ENCODE measurements around the gene CNTN5.

Gene CNTN5

GRCh38 chr11:99968336-99968735 lies 947.6 kb downstream of the CNTN5 start:
- Histone ChIP-seq H3K36me3 (ENCODE audit: insufficient read depth, low read length) (no peaks in the 10 kb centered on the region), H3K27ac (ENCODE audit: low read depth, low read length) (no peak overlapping the region), H3K4me1 (ENCODE audit: control insufficient read depth, insufficient read depth, low read length, unreplicated experiment) (no peaks in the 10 kb centered on the region), H3K4me3 (ENCODE audit: low read depth, low read length) (no peak overlapping the region), H2AFZ (ENCODE audit: low read length, unreplicated experiment) (no peak overlapping the region), H3K79me2 (ENCODE audit: control insufficient read depth, insufficient read depth, low read length, unreplicated experiment) (no peaks in the 10 kb centered on the region), H3K27me3 (ENCODE audit: insufficient read depth, low read length) (no peaks in the 10 kb centered on the region)

DNA sequence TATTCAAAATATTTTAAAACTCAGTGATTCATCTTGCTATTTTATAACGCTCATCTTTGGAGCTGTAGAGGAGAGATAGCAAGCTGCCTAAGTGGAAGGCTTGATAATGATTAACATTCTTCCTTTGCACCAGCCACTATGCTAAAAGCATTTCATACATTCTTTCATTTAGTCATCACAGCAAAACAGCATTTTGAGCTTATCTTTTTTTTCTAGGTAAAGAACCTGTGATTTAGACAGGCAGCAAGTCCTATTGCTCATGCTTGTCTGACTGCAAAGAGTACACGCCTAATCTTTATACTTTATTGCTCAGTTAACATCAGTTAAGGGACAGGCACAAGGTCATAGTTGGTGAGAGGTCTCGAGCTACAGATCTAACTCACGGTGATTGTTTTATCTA lies 953.2 kb downstream of the CNTN5 start:
- no peak overlapping the region for H3K27ac ChIP-seq (ENCODE audit: low read depth, low read length)
- no peaks in the 10 kb centered on the region for H3K79me2 ChIP-seq (ENCODE audit: control insufficient read depth, insufficient read depth, low read length, unreplicated experiment)
- no peak overlapping the region for H2AFZ ChIP-seq (ENCODE audit: low read length, unreplicated experiment)
- H3K4me3 ChIP-seq (ENCODE audit: low read depth, low read length) = no peak overlapping the region
- no peaks in the 10 kb centered on the region for H3K27me3 ChIP-seq (ENCODE audit: insufficient read depth, low read length)
- no peaks in the 10 kb centered on the region for H3K36me3 ChIP-seq (ENCODE audit: insufficient read depth, low read length)
- no peaks in the 10 kb centered on the region for H3K4me1 ChIP-seq (ENCODE audit: control insufficient read depth, insufficient read depth, low read length, unreplicated experiment)

- H3K27ac ChIP-seq (ENCODE audit: low read depth, low read length) = no peak overlapping the region
- no peak overlapping the region for H3K4me3 ChIP-seq (ENCODE audit: low read depth, low read length)
- no peaks in the 10 kb centered on the region for H3K36me3 ChIP-seq (ENCODE audit: insufficient read depth, low read length)
- no peaks in the 10 kb centered on the region for H3K79me2 ChIP-seq (ENCODE audit: control insufficient read depth, insufficient read depth, low read length, unreplicated experiment)
- no peaks in the 10 kb centered on the region for H3K27me3 ChIP-seq (ENCODE audit: insufficient read depth, low read length)
- no peaks in the 10 kb centered on the region for H3K4me1 ChIP-seq (ENCODE audit: control insufficient read depth, insufficient read depth, low read length, unreplicated experiment)
- H2AFZ ChIP-seq (ENCODE audit: low read length, unreplicated experiment) = no peak overlapping the region
These were observed 958.3 kb downstream of the CNTN5 start for GRCh38 chr11:99979042-99979441.

- Histone ChIP-seq H3K4me3 (ENCODE audit: low read depth, low read length) (no peak overlapping the region), H2AFZ (ENCODE audit: low read length, unreplicated experiment) (no peak overlapping the region), H3K4me1 (ENCODE audit: control insufficient read depth, insufficient read depth, low read length, unreplicated experiment) (no peaks in the 10 kb centered on the region), H3K79me2 (ENCODE audit: control insufficient read depth, insufficient read depth, low read length, unreplicated experiment) (no peaks in the 10 kb centered on the region), H3K36me3 (ENCODE audit: insufficient read depth, low read length) (no peaks in the 10 kb centered on the region), H3K27ac (ENCODE audit: low read depth, low read length) (no peak overlapping the region), H3K27me3 (ENCODE audit: insufficient read depth, low read length) (no peaks in the 10 kb centered on the region)
These were observed 967.2 kb downstream of the CNTN5 start for GRCh38 chr11:99987821-99988470.

- no peak overlapping the region for H2AFZ ChIP-seq (ENCODE audit: low read length, unreplicated experiment)
- H3K4me3 ChIP-seq (ENCODE audit: low read depth, low read length) = no peak overlapping the region
- H3K27ac ChIP-seq (ENCODE audit: low read depth, low read length) = no peak overlapping the region
These were observed 967.7 kb downstream of the CNTN5 start for GRCh38 chr11:99988471-99988837.

DNA sequence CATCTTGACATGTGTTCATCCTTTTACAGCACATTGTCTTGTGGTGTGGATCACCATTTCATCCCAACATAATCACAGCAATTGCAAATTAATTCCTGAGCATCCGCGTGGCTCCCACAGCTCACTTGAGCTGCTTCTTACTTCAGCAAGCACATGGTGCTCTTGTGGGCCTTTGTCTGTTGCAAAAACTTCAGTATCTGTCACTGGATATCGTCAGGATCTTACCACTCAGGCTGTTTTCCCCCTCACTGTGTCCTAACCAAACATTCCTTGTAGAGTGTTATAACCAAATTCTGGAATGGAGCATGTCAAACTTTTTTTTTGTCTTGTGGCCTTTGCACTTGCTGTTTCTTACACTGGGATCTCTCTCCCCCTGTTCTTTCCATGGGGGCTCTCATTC lies 983.2 kb downstream of the CNTN5 start:
- Histone ChIP-seq H3K27ac (ENCODE audit: low read depth, low read length) (no peak overlapping the region), H3K4me1 (ENCODE audit: control insufficient read depth, insufficient read depth, low read length, unreplicated experiment) (no peaks in the 10 kb centered on the region), H3K79me2 (ENCODE audit: control insufficient read depth, insufficient read depth, low read length, unreplicated experiment) (no peaks in the 10 kb centered on the region)

More at GRCh38 chr11:99988471-99988837, 967.7 kb downstream of the CNTN5 start:
- Histone ChIP-seq H3K36me3 (ENCODE audit: insufficient read depth, low read length) (no peaks in the 10 kb centered on the region), H3K79me2 (ENCODE audit: control insufficient read depth, insufficient read depth, low read length, unreplicated experiment) (no peaks in the 10 kb centered on the region), H3K4me1 (ENCODE audit: control insufficient read depth, insufficient read depth, low read length, unreplicated experiment) (no peaks in the 10 kb centered on the region), H3K27me3 (ENCODE audit: insufficient read depth, low read length) (no peaks in the 10 kb centered on the region)

DNA sequence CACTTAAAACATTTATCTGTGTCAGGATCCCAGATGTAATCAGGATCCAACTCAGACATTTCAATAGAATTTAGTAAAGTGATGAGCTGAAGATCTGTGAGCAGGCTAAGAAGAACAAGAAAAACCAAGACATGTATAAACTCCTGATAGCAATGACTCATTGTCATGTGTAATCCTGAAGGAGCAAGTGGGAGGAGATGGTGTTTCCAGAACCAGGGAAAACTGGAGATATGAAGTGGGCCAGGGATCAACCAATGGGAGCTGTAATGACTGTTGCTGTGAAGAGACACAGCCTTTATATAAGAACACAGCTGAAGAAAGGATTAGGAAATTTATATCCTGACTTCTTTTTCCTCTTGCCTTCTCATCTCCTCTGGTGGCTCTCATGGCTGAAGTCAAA lies 983.8 kb downstream of the CNTN5 start:
- Histone ChIP-seq H3K79me2 (ENCODE audit: control insufficient read depth, insufficient read depth, low read length, unreplicated experiment) (no peaks in the 10 kb centered on the region), H3K4me3 (ENCODE audit: low read depth, low read length) (no peak overlapping the region), H2AFZ (ENCODE audit: low read length, unreplicated experiment) (no peak overlapping the region), H3K4me1 (ENCODE audit: control insufficient read depth, insufficient read depth, low read length, unreplicated experiment) (no peaks in the 10 kb centered on the region), H3K27ac (ENCODE audit: low read depth, low read length) (no peak overlapping the region), H3K27me3 (ENCODE audit: insufficient read depth, low read length) (no peaks in the 10 kb centered on the region), H3K36me3 (ENCODE audit: insufficient read depth, low read length) (no peaks in the 10 kb centered on the region)

More for the DNA sequence above, 983.2 kb downstream of the CNTN5 start:
- Histone ChIP-seq H2AFZ (ENCODE audit: low read length, unreplicated experiment) (no peak overlapping the region), H3K27me3 (ENCODE audit: insufficient read depth, low read length) (no peaks in the 10 kb centered on the region), H3K36me3 (ENCODE audit: insufficient read depth, low read length) (no peaks in the 10 kb centered on the region), H3K4me3 (ENCODE audit: low read depth, low read length) (no peak overlapping the region)

GRCh38 chr11:100008417-100008816 lies 987.7 kb downstream of the CNTN5 start:
- no peak overlapping the region for H2AFZ ChIP-seq (ENCODE audit: low read length, unreplicated experiment)
- H3K79me2 ChIP-seq (ENCODE audit: control insufficient read depth, insufficient read depth, low read length, unreplicated experiment) = no peaks in the 10 kb centered on the region
- no peak overlapping the region for H3K4me3 ChIP-seq (ENCODE audit: low read depth, low read length)
- no peaks in the 10 kb centered on the region for H3K4me1 ChIP-seq (ENCODE audit: control insufficient read depth, insufficient read depth, low read length, unreplicated experiment)
- no peaks in the 10 kb centered on the region for H3K27me3 ChIP-seq (ENCODE audit: insufficient read depth, low read length)
- no peaks in the 10 kb centered on the region for H3K36me3 ChIP-seq (ENCODE audit: insufficient read depth, low read length)
- no peak overlapping the region for H3K27ac ChIP-seq (ENCODE audit: low read depth, low read length)

DNA sequence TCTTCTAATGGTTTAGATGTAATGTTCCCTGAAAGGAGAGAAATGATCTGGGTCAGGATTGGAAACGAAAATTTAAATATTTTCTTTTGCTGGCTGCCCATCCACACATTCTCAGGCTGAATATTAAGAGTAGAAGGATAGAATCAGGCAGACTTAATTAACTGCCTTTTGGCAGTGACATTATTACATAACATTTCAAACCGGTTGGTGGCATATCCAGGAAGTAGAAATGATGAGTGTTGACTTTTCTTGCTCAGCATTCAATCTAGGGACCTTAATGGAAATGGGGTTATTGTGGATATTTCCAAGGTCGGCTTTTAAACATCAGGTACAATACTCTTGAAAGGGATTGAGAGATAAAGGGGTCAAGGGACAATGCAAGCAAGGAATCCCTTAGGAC lies 989.0 kb downstream of the CNTN5 start:
- Histone ChIP-seq H3K27me3 (ENCODE audit: insufficient read depth, low read length) (no peaks in the 10 kb centered on the region), H2AFZ (ENCODE audit: low read length, unreplicated experiment) (no peak overlapping the region)

DNA sequence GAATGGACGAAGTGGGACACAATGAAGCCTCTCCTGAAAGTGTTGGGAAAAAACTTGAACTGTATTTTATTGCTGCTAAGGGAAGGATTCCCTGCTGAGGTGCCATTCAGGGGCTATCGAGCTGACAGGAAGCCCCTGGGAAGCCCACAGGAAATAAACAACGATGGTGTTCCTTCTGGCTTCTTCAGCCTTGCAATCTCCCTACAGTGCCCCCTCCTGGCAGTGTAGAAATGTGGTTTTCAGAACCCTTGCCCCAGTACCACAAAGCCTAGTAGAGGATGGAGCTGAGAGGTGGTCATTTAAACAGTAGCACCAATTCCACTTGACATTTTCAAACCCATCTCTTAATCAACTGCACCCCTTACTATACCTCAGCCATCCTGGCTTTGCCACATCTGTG lies 989.6 kb downstream of the CNTN5 start:
- H2AFZ ChIP-seq (ENCODE audit: low read length, unreplicated experiment) = no peak overlapping the region
- H3K79me2 ChIP-seq (ENCODE audit: control insufficient read depth, insufficient read depth, low read length, unreplicated experiment) = no peaks in the 10 kb centered on the region
- H3K27ac ChIP-seq (ENCODE audit: low read depth, low read length) = no peak overlapping the region
- H3K4me1 ChIP-seq (ENCODE audit: control insufficient read depth, insufficient read depth, low read length, unreplicated experiment) = no peaks in the 10 kb centered on the region
- H3K4me3 ChIP-seq (ENCODE audit: low read depth, low read length) = no peak overlapping the region
- H3K36me3 ChIP-seq (ENCODE audit: insufficient read depth, low read length) = no peaks in the 10 kb centered on the region
- no peaks in the 10 kb centered on the region for H3K27me3 ChIP-seq (ENCODE audit: insufficient read depth, low read length)

More for the DNA sequence above, 989.0 kb downstream of the CNTN5 start:
- Histone ChIP-seq H3K36me3 (ENCODE audit: insufficient read depth, low read length) (no peaks in the 10 kb centered on the region), H3K4me1 (ENCODE audit: control insufficient read depth, insufficient read depth, low read length, unreplicated experiment) (no peaks in the 10 kb centered on the region), H3K79me2 (ENCODE audit: control insufficient read depth, insufficient read depth, low read length, unreplicated experiment) (no peaks in the 10 kb centered on the region), H3K27ac (ENCODE audit: low read depth, low read length) (no peak overlapping the region), H3K4me3 (ENCODE audit: low read depth, low read length) (no peak overlapping the region)

DNA sequence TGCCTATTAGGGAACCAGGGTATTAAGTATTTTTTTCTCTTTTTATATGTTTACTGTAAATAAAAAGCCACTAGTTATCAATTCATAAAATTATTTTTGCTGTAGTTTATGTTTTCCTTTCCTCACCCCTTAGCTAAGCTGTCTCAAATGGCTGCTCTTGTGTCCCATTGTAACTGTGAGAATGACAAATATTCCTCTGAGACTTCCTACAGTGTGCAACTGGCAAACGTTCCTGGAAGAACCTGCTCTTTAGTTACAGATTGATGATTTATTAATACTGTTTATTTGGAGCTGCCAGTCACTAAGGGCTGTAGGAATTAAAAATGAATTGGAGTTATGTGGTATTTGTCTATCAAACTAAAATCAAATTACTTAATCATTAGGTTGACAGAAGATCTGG lies 990.9 kb downstream of the CNTN5 start:
- H2AFZ ChIP-seq (ENCODE audit: low read length, unreplicated experiment) = no peak overlapping the region
- H3K4me1 ChIP-seq (ENCODE audit: control insufficient read depth, insufficient read depth, low read length, unreplicated experiment) = no peaks in the 10 kb centered on the region
- no peaks in the 10 kb centered on the region for H3K36me3 ChIP-seq (ENCODE audit: insufficient read depth, low read length)

More for the DNA sequence above, 990.9 kb downstream of the CNTN5 start:
- Histone ChIP-seq H3K27me3 (ENCODE audit: insufficient read depth, low read length) (no peaks in the 10 kb centered on the region), H3K4me3 (ENCODE audit: low read depth, low read length) (no peak overlapping the region), H3K27ac (ENCODE audit: low read depth, low read length) (no peak overlapping the region), H3K79me2 (ENCODE audit: control insufficient read depth, insufficient read depth, low read length, unreplicated experiment) (no peaks in the 10 kb centered on the region)

All from ACC112 (cell line).